HepG2 (cell line): ENCODE results near the gene PCP4L1. TPM values are rescaled to one million over a fixed set of nuclear protein-coding genes. Genes with fewer than 3 reads are reported as not detected.

Experiments
- CCDC6 ChIP-seq: sonication (generic); formaldehyde crosslinking; IDR thresholded peaks from 2 replicates; pipeline ENCODE4 v1.8.1; 2022; ENCODE audit warnings: mild to moderate bottlenecking, missing genetic modification reagents, moderate library complexity
- FOXK2 ChIP-seq: fragments of 450-650 bp; IDR thresholded peaks from 2 replicates; pipeline ENCODE4 v1.6.1; 2016
- HDAC2 ChIP-seq: sonication (generic); formaldehyde crosslinking; IDR thresholded peaks from 2 replicates; pipeline ENCODE4 v1.4.0; 2020; ENCODE audit warnings: missing genetic modification reagents
- HNF4G ChIP-seq, 2 experiments: sonication (generic) in 1 of 2; formaldehyde crosslinking in 1 of 2; IDR thresholded peaks; 2 replicates each; pipeline versions ENCODE4 v1.4.0 to v1.6.1; 2011 to 2020; ENCODE audit warnings: borderline replicate concordance in 2 of 2, low read depth in 2 of 2, mild to moderate bottlenecking in 2 of 2, low read length in 1 of 2, missing genetic modification reagents in 1 of 2, moderate library complexity in 1 of 2
- POLR2AphosphoS5 ChIP-seq: IDR thresholded peaks from 2 replicates; pipeline ENCODE4 v1.6.1; 2012; ENCODE audit warnings: low read depth, low read length
- SIN3B ChIP-seq: fragments of 150-350 bp; IDR thresholded peaks from 2 replicates; pipeline ENCODE4 v1.6.1; 2014; ENCODE audit warnings: low read length
- SMARCC2 ChIP-seq: fragments of 450-650 bp; IDR thresholded peaks from 2 replicates; pipeline ENCODE4 v1.6.1; 2017; ENCODE audit warnings: antibody characterized with exemption, mild to moderate bottlenecking
- TARDBP ChIP-seq: sonication (generic); formaldehyde crosslinking; IDR thresholded peaks from 2 replicates; pipeline ENCODE4 v1.8.0; 2022; ENCODE audit warnings: mild to moderate bottlenecking, missing genetic modification reagents
- TEAD3 ChIP-seq: optimal IDR thresholded peaks from 2 replicates; pipeline ENCODE3; 2016; ENCODE audit warnings: borderline replicate concordance
- ZNF317 ChIP-seq: sonication (generic); formaldehyde crosslinking; IDR thresholded peaks from 2 replicates; pipeline ENCODE4 v1.5.0; 2020; ENCODE audit warnings: mild to moderate bottlenecking, missing genetic modification reagents
- ZNF605 ChIP-seq: sonication (generic); formaldehyde crosslinking; IDR thresholded peaks from 2 replicates; pipeline ENCODE4 v1.8.0; 2022; ENCODE audit warnings: mild to moderate bottlenecking, missing genetic modification reagents
- polyA plus RNA-seq, 8 experiments: library from polyadenylated mRNA; depleted of rRNA in 3 of 8; stranded (reverse) in 7 of 8; unstranded in 1 of 8; fragments of >200 nt; fragmentation: Illumina TruSeq in 4 of 8; extraction: Trizol in 4 of 8; gene quantifications; 2 replicates each; pipeline versions ENCODE4 v1.2.1 to v1.2.3, GENCODE V29; 2011 to 2016; ENCODE audit warnings: low read depth in 4 of 8, missing spikeins in 1 of 8, mixed read lengths in 1 of 8; ENCODE audit not compliant: insufficient read depth in 1 of 8
- total RNA-seq, 5 experiments: library from RNA; depleted of rRNA; stranded (reverse); fragments of >200 nt; fragmentation: Illumina TruSeq; extraction: Trizol; gene quantifications; 2 replicates each; pipeline ENCODE4 v1.2.3, GENCODE V29; 2016; ENCODE audit warnings: low read depth in 1 of 5
- TF ChIP-seq, protein P1 (sequence below): IDR thresholded peaks from 2 replicates; pipeline ENCODE4 v1.6.1; 2016; ENCODE audit warnings: low read depth, missing genetic modification reagents, missing compliant biosample characterization
- TF ChIP-seq, protein P2 (sequence below): IDR thresholded peaks from 2 replicates; pipeline ENCODE4 v1.6.1; 2016; ENCODE audit warnings: missing compliant biosample characterization, missing genetic modification reagents, borderline replicate concordance
- TF ChIP-seq, protein P3 (sequence below): sonication (generic); formaldehyde crosslinking; IDR thresholded peaks from 2 replicates; pipeline ENCODE4 v1.8.0; 2022; ENCODE audit warnings: mild to moderate bottlenecking, missing genetic modification reagents; ENCODE audit not compliant: insufficient replicate concordance

The PCP4L1 gene
- total and polyA plus RNA-seq, 2 of the 13 experiments (the other 11 are each of a cell fraction or from before 2014, with no cell fraction given) = 0.28 TPM; not detected in 1

DNA sequence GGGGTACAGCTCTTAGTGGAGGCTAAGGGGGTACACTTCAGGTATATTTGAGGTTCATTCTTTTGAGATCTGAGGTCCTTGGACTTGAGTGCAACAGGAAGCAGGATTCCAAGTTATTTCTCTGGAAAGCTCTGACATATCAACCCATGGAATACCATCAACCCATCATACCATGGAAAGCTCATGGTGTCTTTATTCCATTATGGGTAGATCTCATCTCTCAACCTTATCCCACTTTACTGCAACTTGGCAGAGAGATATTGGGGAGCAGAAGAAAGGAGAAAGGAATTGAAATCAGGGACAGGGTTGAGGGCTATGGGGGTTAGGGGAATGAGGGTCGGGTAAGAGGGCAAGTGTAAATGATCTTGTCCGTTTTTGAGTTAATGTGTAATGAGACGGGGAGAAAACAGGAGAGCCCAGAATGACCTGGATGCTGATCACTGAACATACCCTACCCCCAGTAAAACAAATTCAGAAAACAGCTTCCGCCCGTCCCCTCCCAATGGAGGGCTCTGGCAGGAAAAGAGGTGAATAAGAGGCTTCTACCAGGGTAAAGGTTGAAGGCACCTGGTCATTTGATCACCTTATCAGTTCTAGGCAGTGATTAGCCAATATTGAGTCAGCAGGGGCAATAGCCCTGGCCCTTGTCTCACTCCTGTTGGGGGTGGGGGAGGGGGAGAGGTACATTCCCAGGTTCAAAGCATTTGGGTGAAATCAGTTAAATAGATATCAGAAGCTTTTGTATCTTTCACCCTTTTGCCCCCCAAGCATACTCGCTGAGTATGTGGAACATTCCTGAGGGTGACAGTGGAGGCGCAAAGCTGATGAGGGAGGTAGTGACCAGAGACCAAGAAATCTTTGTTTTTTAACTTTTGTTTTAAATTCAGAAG, 34.5 kb upstream of the PCP4L1 start (continued):
- TF ChIP-seq, protein P1, sequence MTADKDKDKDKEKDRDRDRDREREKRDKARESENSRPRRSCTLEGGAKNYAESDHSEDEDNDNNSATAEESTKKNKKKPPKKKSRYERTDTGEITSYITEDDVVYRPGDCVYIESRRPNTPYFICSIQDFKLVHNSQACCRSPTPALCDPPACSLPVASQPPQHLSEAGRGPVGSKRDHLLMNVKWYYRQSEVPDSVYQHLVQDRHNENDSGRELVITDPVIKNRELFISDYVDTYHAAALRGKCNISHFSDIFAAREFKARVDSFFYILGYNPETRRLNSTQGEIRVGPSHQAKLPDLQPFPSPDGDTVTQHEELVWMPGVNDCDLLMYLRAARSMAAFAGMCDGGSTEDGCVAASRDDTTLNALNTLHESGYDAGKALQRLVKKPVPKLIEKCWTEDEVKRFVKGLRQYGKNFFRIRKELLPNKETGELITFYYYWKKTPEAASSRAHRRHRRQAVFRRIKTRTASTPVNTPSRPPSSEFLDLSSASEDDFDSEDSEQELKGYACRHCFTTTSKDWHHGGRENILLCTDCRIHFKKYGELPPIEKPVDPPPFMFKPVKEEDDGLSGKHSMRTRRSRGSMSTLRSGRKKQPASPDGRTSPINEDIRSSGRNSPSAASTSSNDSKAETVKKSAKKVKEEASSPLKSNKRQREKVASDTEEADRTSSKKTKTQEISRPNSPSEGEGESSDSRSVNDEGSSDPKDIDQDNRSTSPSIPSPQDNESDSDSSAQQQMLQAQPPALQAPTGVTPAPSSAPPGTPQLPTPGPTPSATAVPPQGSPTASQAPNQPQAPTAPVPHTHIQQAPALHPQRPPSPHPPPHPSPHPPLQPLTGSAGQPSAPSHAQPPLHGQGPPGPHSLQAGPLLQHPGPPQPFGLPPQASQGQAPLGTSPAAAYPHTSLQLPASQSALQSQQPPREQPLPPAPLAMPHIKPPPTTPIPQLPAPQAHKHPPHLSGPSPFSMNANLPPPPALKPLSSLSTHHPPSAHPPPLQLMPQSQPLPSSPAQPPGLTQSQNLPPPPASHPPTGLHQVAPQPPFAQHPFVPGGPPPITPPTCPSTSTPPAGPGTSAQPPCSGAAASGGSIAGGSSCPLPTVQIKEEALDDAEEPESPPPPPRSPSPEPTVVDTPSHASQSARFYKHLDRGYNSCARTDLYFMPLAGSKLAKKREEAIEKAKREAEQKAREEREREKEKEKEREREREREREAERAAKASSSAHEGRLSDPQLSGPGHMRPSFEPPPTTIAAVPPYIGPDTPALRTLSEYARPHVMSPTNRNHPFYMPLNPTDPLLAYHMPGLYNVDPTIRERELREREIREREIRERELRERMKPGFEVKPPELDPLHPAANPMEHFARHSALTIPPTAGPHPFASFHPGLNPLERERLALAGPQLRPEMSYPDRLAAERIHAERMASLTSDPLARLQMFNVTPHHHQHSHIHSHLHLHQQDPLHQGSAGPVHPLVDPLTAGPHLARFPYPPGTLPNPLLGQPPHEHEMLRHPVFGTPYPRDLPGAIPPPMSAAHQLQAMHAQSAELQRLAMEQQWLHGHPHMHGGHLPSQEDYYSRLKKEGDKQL (CRISPR knock-in tag) = peak; percentile 91
- TF ChIP-seq ZNF317 (CRISPR knock-in tag) = peak; percentile 30; the same call in 1 of the 2 replicates
- TF ChIP-seq TARDBP (CRISPR knock-in tag) = peak; percentile 89; the same call in 1 of the 2 replicates
- peak; percentile 88; the same call in 1 of the 2 replicates for TF ChIP-seq HDAC2
- peak; percentile 81; the same call in 1 of the 2 replicates for TF ChIP-seq ZNF605 (CRISPR knock-in tag)
- TF ChIP-seq, protein P2, sequence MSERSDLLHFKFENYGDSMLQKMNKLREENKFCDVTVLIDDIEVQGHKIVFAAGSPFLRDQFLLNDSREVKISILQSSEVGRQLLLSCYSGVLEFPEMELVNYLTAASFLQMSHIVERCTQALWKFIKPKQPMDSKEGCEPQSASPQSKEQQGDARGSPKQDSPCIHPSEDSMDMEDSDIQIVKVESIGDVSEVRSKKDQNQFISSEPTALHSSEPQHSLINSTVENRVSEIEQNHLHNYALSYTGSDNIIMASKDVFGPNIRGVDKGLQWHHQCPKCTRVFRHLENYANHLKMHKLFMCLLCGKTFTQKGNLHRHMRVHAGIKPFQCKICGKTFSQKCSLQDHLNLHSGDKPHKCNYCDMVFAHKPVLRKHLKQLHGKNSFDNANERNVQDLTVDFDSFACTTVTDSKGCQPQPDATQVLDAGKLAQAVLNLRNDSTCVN = peak; percentile 35; the same call in 1 of the 2 replicates
- TF ChIP-seq HNF4G (IDR thresholded peaks at IDR 0.05; ENCODE audit: borderline replicate concordance, low read depth, low read length) = peak; percentile 98
- peak; percentile 85 for TF ChIP-seq HNF4G (CRISPR knock-in tag; IDR thresholded peaks at IDR 0.05; ENCODE audit: borderline replicate concordance, low read depth)
- TF ChIP-seq FOXK2 = peak; percentile 23; the same call in 1 of the 2 replicates
- TF ChIP-seq, protein P3, sequence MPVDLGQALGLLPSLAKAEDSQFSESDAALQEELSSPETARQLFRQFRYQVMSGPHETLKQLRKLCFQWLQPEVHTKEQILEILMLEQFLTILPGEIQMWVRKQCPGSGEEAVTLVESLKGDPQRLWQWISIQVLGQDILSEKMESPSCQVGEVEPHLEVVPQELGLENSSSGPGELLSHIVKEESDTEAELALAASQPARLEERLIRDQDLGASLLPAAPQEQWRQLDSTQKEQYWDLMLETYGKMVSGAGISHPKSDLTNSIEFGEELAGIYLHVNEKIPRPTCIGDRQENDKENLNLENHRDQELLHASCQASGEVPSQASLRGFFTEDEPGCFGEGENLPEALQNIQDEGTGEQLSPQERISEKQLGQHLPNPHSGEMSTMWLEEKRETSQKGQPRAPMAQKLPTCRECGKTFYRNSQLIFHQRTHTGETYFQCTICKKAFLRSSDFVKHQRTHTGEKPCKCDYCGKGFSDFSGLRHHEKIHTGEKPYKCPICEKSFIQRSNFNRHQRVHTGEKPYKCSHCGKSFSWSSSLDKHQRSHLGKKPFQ (CRISPR knock-in tag) = peak; percentile 27
- TF ChIP-seq POLR2AphosphoS5 = peak; percentile 17; the same call in 1 of the 2 replicates
- no peak for TF ChIP-seq SIN3B
- TF ChIP-seq SMARCC2 = no peak
- TF ChIP-seq TEAD3 (CRISPR knock-in tag) = no peak
- TF ChIP-seq CCDC6 (CRISPR knock-in tag) = peak; percentile 54; the same call in 1 of the 2 replicates
